HepG2 (cell line): Measurements from ENCODE around the gene MED12L. TPM values are rescaled to one million over a fixed set of nuclear protein-coding genes. Genes with fewer than 3 reads are reported as not detected.
A peak's percentile ranks its signal among the peaks of the same experiment; 100 is the strongest.

Source experiments
- AHDC1 ChIP-seq: sonication (generic); formaldehyde crosslinking; IDR thresholded peaks from 2 replicates; pipeline ENCODE4 v1.5.1; 2020; ENCODE audit warnings: mild to moderate bottlenecking, missing genetic modification reagents, borderline replicate concordance
- ARID2 ChIP-seq: sonication (generic); formaldehyde crosslinking; IDR thresholded peaks from 2 replicates; pipeline ENCODE4 v1.8.1; 2022; ENCODE audit warnings: mild to moderate bottlenecking, missing genetic modification reagents, borderline replicate concordance
- DR1 ChIP-seq: sonication (generic); formaldehyde crosslinking; IDR thresholded peaks from 2 replicates; pipeline ENCODE4 v1.8.0; 2021; ENCODE audit warnings: mild to moderate bottlenecking, missing genetic modification reagents, inconsistent platforms
- HDAC1 ChIP-seq: sonication (generic); formaldehyde crosslinking; IDR thresholded peaks from 2 replicates; pipeline ENCODE4 v1.5.1; 2020; ENCODE audit warnings: mild to moderate bottlenecking, missing genetic modification reagents
- JUNB ChIP-seq: sonication (generic); formaldehyde crosslinking; IDR thresholded peaks from 2 replicates; pipeline ENCODE4 v1.8.0; 2022; ENCODE audit warnings: missing genetic modification reagents, mild to moderate bottlenecking, borderline replicate concordance
- PRDM15 ChIP-seq: sonication (generic); formaldehyde crosslinking; IDR thresholded peaks from 2 replicates; pipeline ENCODE4 v1.4.0; 2020; ENCODE audit warnings: missing genetic modification reagents
- SMARCE1 ChIP-seq: fragments of 450-650 bp; IDR thresholded peaks from 2 replicates; pipeline ENCODE4 v1.6.1; 2017; ENCODE audit warnings: borderline replicate concordance
- SPEN ChIP-seq: sonication (generic); formaldehyde crosslinking; IDR thresholded peaks from 2 replicates; pipeline ENCODE4 v1.5.1; 2020; ENCODE audit warnings: low read depth, mild to moderate bottlenecking, missing genetic modification reagents
- ZBTB34 ChIP-seq: sonication (generic); formaldehyde crosslinking; IDR thresholded peaks from 2 replicates; pipeline ENCODE4 v1.8.0; 2022; ENCODE audit warnings: mild to moderate bottlenecking, missing genetic modification reagents
- ZFP41 ChIP-seq: sonication (generic); formaldehyde crosslinking; IDR thresholded peaks from 2 replicates; pipeline ENCODE4 v1.4.0; 2020; ENCODE audit warnings: mild to moderate bottlenecking, missing genetic modification reagents, borderline replicate concordance
- ZNF282 ChIP-seq: fragments of 450-650 bp; IDR thresholded peaks from 2 replicates; pipeline ENCODE4 v1.6.1; 2018; ENCODE audit not compliant: partially characterized antibody
- ZNF530 ChIP-seq: sonication (generic); formaldehyde crosslinking; IDR thresholded peaks from 2 replicates; pipeline ENCODE4 v1.5.0; 2020; ENCODE audit warnings: low read depth, mild to moderate bottlenecking, missing genetic modification reagents
- ZNF660 ChIP-seq: sonication (generic); formaldehyde crosslinking; IDR thresholded peaks from 2 replicates; pipeline ENCODE4 v1.5.1; 2020; ENCODE audit warnings: mild to moderate bottlenecking, low read depth, missing genetic modification reagents, borderline replicate concordance
- polyA plus RNA-seq, 8 experiments: library from polyadenylated mRNA; depleted of rRNA in 3 of 8; stranded (reverse) in 7 of 8; unstranded in 1 of 8; fragments of >200 nt; fragmentation: Illumina TruSeq in 4 of 8; extraction: Trizol in 4 of 8; gene quantifications; 2 replicates each; pipeline versions ENCODE4 v1.2.1 to v1.2.3, GENCODE V29; 2011 to 2016; ENCODE audit warnings: low read depth in 4 of 8, missing spikeins in 1 of 8, mixed read lengths in 1 of 8; ENCODE audit not compliant: insufficient read depth in 1 of 8
- total RNA-seq, 5 experiments: library from RNA; depleted of rRNA; stranded (reverse); fragments of >200 nt; fragmentation: Illumina TruSeq; extraction: Trizol; gene quantifications; 2 replicates each; pipeline ENCODE4 v1.2.3, GENCODE V29; 2016; ENCODE audit warnings: low read depth in 1 of 5
- TF ChIP-seq, protein P1 (sequence below): sonication (generic); formaldehyde crosslinking; IDR thresholded peaks from 2 replicates; pipeline ENCODE4 v1.5.0; 2020; ENCODE audit warnings: missing genetic modification reagents, mild to moderate bottlenecking, borderline replicate concordance
- TF ChIP-seq, protein P2 (sequence below): sonication (generic); formaldehyde crosslinking; IDR thresholded peaks from 2 replicates; pipeline ENCODE4 v1.4.0; 2020; ENCODE audit warnings: missing genetic modification reagents

The MED12L gene
- total and polyA plus RNA-seq, 2 of the 13 experiments (the other 11 are each of a cell fraction or from before 2014, with no cell fraction given) = 0.07 to 0.64 TPM

DNA sequence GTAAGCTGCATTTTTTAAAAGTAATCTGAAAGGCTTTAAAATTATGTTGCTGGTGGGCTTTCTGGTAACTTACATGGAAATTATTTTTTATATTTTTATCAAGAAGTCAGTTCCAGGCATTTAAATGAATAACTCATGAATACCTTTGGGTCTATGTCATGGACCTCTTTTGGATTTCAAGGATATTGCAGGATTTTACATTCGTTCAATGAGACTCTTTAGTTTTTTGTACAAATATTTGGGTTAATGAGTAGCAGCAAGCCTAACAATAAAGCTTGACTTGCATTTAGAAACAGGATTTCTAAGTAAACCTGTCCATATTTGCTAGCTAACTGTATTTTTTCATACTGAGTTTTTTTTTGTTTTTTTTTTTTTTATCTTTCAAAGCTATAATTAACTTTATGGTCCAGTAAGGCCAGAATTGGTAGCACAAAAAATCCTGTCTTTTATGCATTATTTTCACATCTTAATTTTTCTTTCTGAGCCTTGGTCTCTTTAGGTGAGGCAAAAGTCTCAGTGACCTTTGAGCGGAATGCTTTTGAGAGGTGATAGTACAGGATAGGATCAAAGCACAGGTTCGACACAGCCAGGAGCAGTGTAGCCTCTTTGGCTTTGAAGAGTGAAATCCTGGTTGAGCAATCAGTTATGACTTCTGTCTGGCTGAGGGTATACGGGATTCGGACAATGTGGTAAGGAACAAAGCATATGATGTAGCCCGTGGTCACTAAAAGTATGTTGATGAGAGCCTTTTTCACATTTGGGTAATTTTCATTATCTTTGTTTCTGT, 112.7 kb downstream of the MED12L start (continued):
- TF ChIP-seq AHDC1 (CRISPR knock-in tag) (peak; percentile 97), ZBTB34 (CRISPR knock-in tag) (no peak; the same call in 1 of the 2 replicates), SPEN (CRISPR knock-in tag) (peak; percentile 64; the same call in 1 of the 2 replicates), SMARCE1 (no peak; the same call in 1 of the 2 replicates), ARID2 (CRISPR knock-in tag) (no peak), ZNF282 (no peak), ZNF530 (CRISPR knock-in tag) (no peak), DR1 (CRISPR knock-in tag) (no peak), JUNB (CRISPR knock-in tag) (no peak), HDAC1 (CRISPR knock-in tag) (peak; percentile 83), ZNF660 (CRISPR knock-in tag) (no peak), ZFP41 (CRISPR knock-in tag) (no peak), PRDM15 (CRISPR knock-in tag) (no peak; the same call in 1 of the 2 replicates)
- TF ChIP-seq, protein P1, sequence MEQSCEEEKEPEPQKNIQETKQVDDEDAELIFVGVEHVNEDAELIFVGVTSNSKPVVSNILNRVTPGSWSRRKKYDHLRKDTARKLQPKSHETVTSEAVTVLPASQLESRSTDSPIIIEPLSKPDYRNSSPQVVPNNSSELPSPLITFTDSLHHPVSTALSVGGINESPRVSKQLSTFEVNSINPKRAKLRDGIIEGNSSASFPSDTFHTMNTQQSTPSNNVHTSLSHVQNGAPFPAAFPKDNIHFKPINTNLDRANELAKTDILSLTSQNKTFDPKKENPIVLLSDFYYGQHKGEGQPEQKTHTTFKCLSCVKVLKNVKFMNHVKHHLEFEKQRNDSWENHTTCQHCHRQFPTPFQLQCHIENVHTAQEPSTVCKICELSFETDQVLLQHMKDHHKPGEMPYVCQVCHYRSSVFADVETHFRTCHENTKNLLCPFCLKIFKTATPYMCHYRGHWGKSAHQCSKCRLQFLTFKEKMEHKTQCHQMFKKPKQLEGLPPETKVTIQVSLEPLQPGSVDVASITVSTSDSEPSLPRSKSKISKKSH (CRISPR knock-in tag) = no peak
- TF ChIP-seq, protein P2, sequence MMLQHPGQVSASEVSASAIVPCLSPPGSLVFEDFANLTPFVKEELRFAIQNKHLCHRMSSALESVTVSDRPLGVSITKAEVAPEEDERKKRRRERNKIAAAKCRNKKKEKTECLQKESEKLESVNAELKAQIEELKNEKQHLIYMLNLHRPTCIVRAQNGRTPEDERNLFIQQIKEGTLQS (CRISPR knock-in tag) = peak; percentile 74; the same call in 1 of the 2 replicates
